Panc1 (cell line): ENCODE measurements around the gene DNER.

Experiments
- CTCF ChIP-seq: fragments of 450-650 bp; IDR thresholded peaks from 2 replicates; pipeline ENCODE4 v1.5.1; 2017; ENCODE audit warnings: mild to moderate bottlenecking
- POLR2AphosphoS5 ChIP-seq: IDR thresholded peaks from 2 replicates; pipeline ENCODE4 v1.6.1; 2012; ENCODE audit warnings: mild to moderate bottlenecking, low read depth, low read length, moderate library complexity
- REST ChIP-seq, 2 experiments: IDR thresholded peaks; 2 replicates each; pipeline ENCODE4 v1.6.1; 2011 to 2012; ENCODE audit warnings: low read depth in 2 of 2, control low read depth in 1 of 2, low read length in 1 of 2, mild to moderate bottlenecking in 1 of 2, moderate library complexity in 1 of 2; ENCODE audit not compliant: insufficient read depth in 1 of 2
- SIN3A ChIP-seq: IDR thresholded peaks from 2 replicates; pipeline ENCODE4 v1.6.1; 2012; ENCODE audit warnings: low read depth, mild to moderate bottlenecking, low read length, moderate library complexity, borderline replicate concordance; ENCODE audit not compliant: insufficient read depth
- TCF7L2 ChIP-seq: IDR thresholded peaks from 2 replicates; pipeline ENCODE4 v1.6.1; 2011; ENCODE audit warnings: mild to moderate bottlenecking, low read depth, low read length, inconsistent platforms

DNA sequence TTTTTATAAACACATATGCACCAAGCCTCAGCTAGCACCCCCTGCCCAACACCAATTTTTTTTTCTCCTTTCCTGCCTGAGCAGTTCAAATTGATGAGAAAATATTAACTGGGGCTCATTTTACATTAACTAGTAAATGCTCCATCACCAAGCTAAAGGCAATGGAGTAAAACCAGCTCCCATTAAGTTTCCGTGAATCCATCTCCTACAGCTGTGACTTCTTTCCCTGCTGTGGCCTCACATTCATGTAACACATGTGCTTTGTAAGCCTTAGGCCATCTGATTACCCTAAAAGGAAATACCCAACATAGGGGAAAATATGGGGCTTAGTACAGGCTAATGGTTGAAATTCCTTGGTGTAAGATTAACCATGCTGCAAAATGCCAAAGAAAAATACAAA lies 60.8 kb downstream of the DNER start:
- TF ChIP-seq POLR2AphosphoS5 (no peak), CTCF (no peak), REST (IDR thresholded peaks at IDR 0.05; ENCODE audit: insufficient read depth in 1 of 2, low read depth in 2 of 2, low read length in 1 of 2) (no peak), TCF7L2 (no peak), SIN3A (no peak)
